H1 (cell line): ENCODE data around the gene HEATR1. TPM values are rescaled to one million over a fixed set of nuclear protein-coding genes. Genes with fewer than 3 reads are reported as not detected.

Experiments used
- CTCF ChIA-PET: fragments of 300-600 bp; sonication (Branson Sonifier 250); formaldehyde crosslinking; loops from one replicate; lab custom pipeline; 2021; ENCODE audit not compliant: partially characterized antibody; lab: Charles Lee
- POLR2A ChIA-PET: fragments of 300-600 bp; sonication (Branson Sonifier 250); formaldehyde crosslinking; loops from one replicate; lab custom pipeline; 2021; ENCODE audit warnings: inconsistent platforms; ENCODE audit not compliant: partially characterized antibody; lab: Charles Lee
- DNase-seq, 2 experiments: peaks; one replicate each; pipeline versions ENCODE4 v3.0.0 to v3.0.0-alpha.2; 2010 to 2022; ENCODE audit warnings: low spot score in 2 of 2, low read depth in 1 of 2, mixed read lengths in 1 of 2
- FAIRE-seq: peaks from 2 replicates; lab custom pipeline; 2011; peaks lifted over from hg19 to GRCh38; lab: Jason Lieb, UNC
- H2AFZ ChIP-seq: 2 replicates; pipeline ENCODE4 v1.8.1; 2012; ENCODE audit warnings: low read length, inconsistent platforms
- H2AK5ac ChIP-seq: 2 replicates; pipeline ENCODE4 v1.6.1; 2013; ENCODE audit warnings: low read depth, low read length
- H2BK120ac ChIP-seq: replicated peaks from 2 replicates; pipeline ENCODE3; 2013; ENCODE audit warnings: low read depth, low read length, inconsistent platforms
- H2BK12ac ChIP-seq: 2 replicates; pipeline ENCODE4 v1.6.1; 2013; ENCODE audit warnings: low read depth, low read length
- H2BK15ac ChIP-seq: 2 replicates; pipeline ENCODE4 v1.6.1; 2013; ENCODE audit warnings: low read length
- H2BK20ac ChIP-seq: 2 replicates; pipeline ENCODE4 v1.6.1; 2013; ENCODE audit warnings: low read length
- H2BK5ac ChIP-seq: 2 replicates; pipeline ENCODE4 v1.6.1; 2013; ENCODE audit warnings: low read depth, low read length
- H3K14ac ChIP-seq: 2 replicates; pipeline ENCODE4 v1.6.1; 2013; ENCODE audit warnings: inconsistent platforms; ENCODE audit not compliant: insufficient read length
- H3K18ac ChIP-seq: 2 replicates; pipeline ENCODE4 v1.6.1; 2013; ENCODE audit warnings: low read length; ENCODE audit errors: extremely low read depth
- H3K23ac ChIP-seq: 2 replicates; pipeline ENCODE4 v1.6.1; 2013; ENCODE audit warnings: inconsistent platforms; ENCODE audit not compliant: insufficient read length
- H3K23me2 ChIP-seq: 2 replicates; pipeline ENCODE4 v1.6.1; 2013; ENCODE audit warnings: low read depth, low read length
- H3K27ac ChIP-seq: 2 replicates; pipeline ENCODE4 v1.6.1; 2011; ENCODE audit warnings: low read depth, low read length, inconsistent platforms
- H3K27me3 ChIP-seq, 4 experiments: replicated peaks in 1 of 4; 1 replicate in 1 of 4; 2 replicates in 3 of 4; pipeline versions ENCODE4 v1.6.1 to v1.8.1; 2011 to 2013; ENCODE audit warnings: low read length in 3 of 4, mild to moderate bottlenecking in 3 of 4, inconsistent platforms in 2 of 4, mixed read lengths in 2 of 4, moderate library complexity in 1 of 4; ENCODE audit not compliant: control insufficient read depth in 3 of 4, insufficient read depth in 3 of 4; ENCODE audit errors: extremely low read depth in 1 of 4
- H3K36me3 ChIP-seq, 4 experiments: 2 replicates each; pipeline versions ENCODE4 v1.6.1 to v1.8.1; 2011 to 2013; ENCODE audit warnings: mild to moderate bottlenecking in 4 of 4, low read length in 3 of 4, moderate library complexity in 2 of 4, control low read depth in 1 of 4, inconsistent platforms in 1 of 4; ENCODE audit not compliant: insufficient read depth in 4 of 4, control insufficient read depth in 2 of 4
- H3K4ac ChIP-seq: replicated peaks from 2 replicates; pipeline ENCODE3; 2013; ENCODE audit warnings: low read length, low read depth, mixed read lengths, inconsistent platforms; ENCODE audit not compliant: insufficient read length
- H3K4me1 ChIP-seq, 4 experiments: replicated peaks in 1 of 4; 1 replicate in 1 of 4; 2 replicates in 3 of 4; pipeline versions ENCODE4 v1.6.1 to v1.8.1; 2011 to 2013; ENCODE audit warnings: low read length in 3 of 4, inconsistent platforms in 2 of 4, mixed read lengths in 1 of 4; ENCODE audit not compliant: insufficient read depth in 4 of 4, control insufficient read depth in 3 of 4
- H3K4me2 ChIP-seq, 2 experiments: 2 replicates each; pipeline versions ENCODE4 v1.6.1 to v1.8.1; 2011 to 2013; ENCODE audit warnings: low read depth in 2 of 2, low read length in 2 of 2, control low read depth in 1 of 2, inconsistent platforms in 1 of 2, mild to moderate bottlenecking in 1 of 2; ENCODE audit not compliant: insufficient read depth in 1 of 2
- H3K4me3 ChIP-seq, 4 experiments: fragments of 200-600, 300-600 bp in 1 of 4; sonication (generic), shearing (Covaris generic), sonication (Bioruptor Twin) in 1 of 4; 2 replicates each; pipeline versions ENCODE4 v1.5.1 to v1.8.1; 2011 to 2016; ENCODE audit warnings: low read length in 4 of 4, low read depth in 3 of 4, control low read depth in 2 of 4, inconsistent platforms in 2 of 4, mild to moderate bottlenecking in 2 of 4, mixed read lengths in 1 of 4, moderate library complexity in 1 of 4; ENCODE audit not compliant: insufficient read depth in 2 of 4; ENCODE audit errors: extremely low read depth in 1 of 4
- H3K56ac ChIP-seq: replicated peaks from 2 replicates; pipeline ENCODE3; 2013; ENCODE audit warnings: low read depth, mild to moderate bottlenecking, mixed read lengths, low read length, inconsistent platforms; ENCODE audit not compliant: insufficient read length
- H3K79me1 ChIP-seq: 2 replicates; pipeline ENCODE4 v1.6.1; 2013; ENCODE audit warnings: low read depth, low read length, control low read depth
- H3K79me2 ChIP-seq, 2 experiments: 2 replicates each; pipeline versions ENCODE4 v1.6.1 to v1.8.1; 2012 to 2013; ENCODE audit warnings: low read length in 2 of 2, mild to moderate bottlenecking in 2 of 2, inconsistent platforms in 1 of 2; ENCODE audit not compliant: insufficient read depth in 2 of 2, control insufficient read depth in 1 of 2
- H3K9ac ChIP-seq, 4 experiments: replicated peaks in 1 of 4; 1 replicate in 1 of 4; 2 replicates in 3 of 4; pipeline versions ENCODE4 v1.6.1 to v1.8.1; 2011 to 2013; ENCODE audit warnings: low read depth in 3 of 4, low read length in 3 of 4, control low read depth in 2 of 4, mild to moderate bottlenecking in 2 of 4, moderate library complexity in 2 of 4, inconsistent platforms in 1 of 4; ENCODE audit errors: extremely low read depth in 1 of 4
- H3K9me3 ChIP-seq, 2 experiments: 2 replicates each; pipeline versions ENCODE4 v1.6.1 to v1.8.1; 2012 to 2013; ENCODE audit warnings: mild to moderate bottlenecking in 2 of 2, moderate library complexity in 2 of 2, control low read depth in 1 of 2, inconsistent platforms in 1 of 2, low read depth in 1 of 2, low read length in 1 of 2, mixed read lengths in 1 of 2; ENCODE audit not compliant: insufficient read depth in 2 of 2
- H4K20me1 ChIP-seq, 2 experiments: replicated peaks in 1 of 2; 2 replicates each; pipeline versions ENCODE3 to v1.8.1; 2011 to 2013; ENCODE audit warnings: inconsistent platforms in 2 of 2, low read length in 2 of 2, mild to moderate bottlenecking in 1 of 2; ENCODE audit not compliant: insufficient read depth in 2 of 2, control insufficient read depth in 1 of 2
- H4K5ac ChIP-seq: 2 replicates; pipeline ENCODE4 v1.6.1; 2013; ENCODE audit warnings: low read length, low read depth, mixed read lengths, inconsistent platforms; ENCODE audit not compliant: insufficient read length
- H4K8ac ChIP-seq: 2 replicates; pipeline ENCODE4 v1.8.0; 2013; ENCODE audit warnings: mild to moderate bottlenecking, moderate library complexity, low read length, inconsistent platforms; ENCODE audit not compliant: insufficient read depth; ENCODE audit errors: extremely low read depth
- H4K91ac ChIP-seq: replicated peaks from 2 replicates; pipeline ENCODE3; 2013; ENCODE audit warnings: low read length, mixed read lengths, inconsistent platforms; ENCODE audit not compliant: insufficient read length
- ATF2 ChIP-seq: IDR thresholded peaks from 2 replicates; pipeline ENCODE4 v1.6.1; 2012; ENCODE audit warnings: low read length, inconsistent platforms
- CREB1 ChIP-seq: IDR thresholded peaks from 2 replicates; pipeline ENCODE4 v1.6.1; 2012; ENCODE audit warnings: inconsistent platforms
- EGR1 ChIP-seq: IDR thresholded peaks from 2 replicates; pipeline ENCODE4 v1.6.1; 2011; ENCODE audit warnings: low read depth, low read length, borderline replicate concordance
- JUND ChIP-seq: IDR thresholded peaks from 2 replicates; pipeline ENCODE4 v1.6.1; 2011; ENCODE audit warnings: mild to moderate bottlenecking, improper control_type of control experiment, low read length
- MAX ChIP-seq: IDR thresholded peaks from 2 replicates; pipeline ENCODE4 v1.6.1; 2012; ENCODE audit warnings: inconsistent platforms
- NANOG ChIP-seq: IDR thresholded peaks from 2 replicates; pipeline ENCODE4 v1.6.1; 2011; ENCODE audit warnings: low read length, low read depth, mild to moderate bottlenecking, inconsistent platforms; ENCODE audit not compliant: insufficient read depth, poor library complexity, severe bottlenecking
- POLR2AphosphoS5 ChIP-seq: IDR thresholded peaks from 2 replicates; pipeline ENCODE4 v1.6.1; 2011; ENCODE audit warnings: low read depth, low read length
- RAD21 ChIP-seq, 2 experiments: IDR thresholded peaks in 1 of 2; conservative IDR thresholded peaks in 1 of 2; 2 replicates each; pipeline ENCODE4 v1.6.1; 2011; ENCODE audit warnings: low read depth in 2 of 2, low read length in 2 of 2, improper control_type of control experiment in 1 of 2, inconsistent platforms in 1 of 2, mild to moderate bottlenecking in 1 of 2, moderate library complexity in 1 of 2
- SRF ChIP-seq: IDR thresholded peaks from 2 replicates; pipeline ENCODE4 v1.6.1; 2011; ENCODE audit warnings: mild to moderate bottlenecking, low read depth, low read length, moderate library complexity
- TEAD4 ChIP-seq: IDR thresholded peaks from 2 replicates; pipeline ENCODE4 v1.6.1; 2012; ENCODE audit warnings: low read depth, low read length, inconsistent platforms, mixed read lengths
- ZNF274 ChIP-seq: IDR thresholded peaks from 2 replicates; pipeline ENCODE4 v1.7.0; 2012; ENCODE audit warnings: low read length, borderline replicate concordance; ENCODE audit errors: extremely low read depth
- WGBS, 2 experiments: shearing (Covaris generic) in 1 of 2; methylation state at CpG; one replicate each; pipeline versions ENCODE4 v1.1.6 to v1.1.7; 2013 to 2015; ENCODE audit warnings: low lambda C conversion rate in 2 of 2, mixed read lengths in 2 of 2, inconsistent platforms in 1 of 2, low coverage in 1 of 2, missing lambda C conversion rate in 1 of 2; ENCODE audit not compliant: insufficient replicate concordance in 2 of 2, insufficient coverage in 1 of 2, insufficient read length in 1 of 2; ENCODE audit errors: extremely low coverage in 1 of 2, missing lambda C conversion rate in 1 of 2; 5-methylcytosine and 5-hydroxymethylcytosine counted together
- polyA plus RNA-seq, 7 experiments: library from polyadenylated mRNA; depleted of rRNA in 3 of 7; stranded (reverse) in 5 of 7; unstranded in 2 of 7; fragments of >200 nt in 5 of 7; fragments of 200-250 nt in 2 of 7; gene quantifications; 1 replicate in 5 of 7; 2 replicates in 1 of 7; 4 replicates in 1 of 7; pipeline versions ENCODE4 v1.2.1 to v1.2.3, GENCODE V29; 2011 to 2013; ENCODE audit warnings: missing spikeins in 2 of 7, mixed read lengths in 2 of 7
- total RNA-seq: library from RNA; stranded (reverse); fragmentation: NEBNext Ultra II Directional; extraction: Animal tissue kit (Norgen Biotek cat#: 25700); gene quantifications from 2 replicates; pipeline ENCODE4 v1.2.1, GENCODE V29; 2021

Gene HEATR1
- total and polyA plus RNA-seq, 2 of the 8 experiments (the other 6 are each of a cell fraction or from before 2014, with no cell fraction given): 13.0 to 95.8 TPM

- Histone ChIP-seq H3K36me3 (no peaks in the 10 kb centered on the region), H2BK120ac (no peak overlapping the region), H3K14ac (no peak overlapping the region), H3K23ac (no peak overlapping the region), H3K79me2 (no peaks in the 10 kb centered on the region), H3K4me1 (peaks cover 0 to 1% (median 0%) of the 10 kb centered on the region in 4 experiments; a peak in 1 of 7 replicates), H3K23me2 (no peaks in the 10 kb centered on the region; the same call in 1 of the 2 replicates), H3K9me3 (no peaks in the 10 kb centered on the region), H2BK15ac (no peak overlapping the region), H3K4ac (no peak overlapping the region), H3K27ac (no peak overlapping the region), H4K91ac (no peak overlapping the region), H4K20me1 (no peaks in the 10 kb centered on the region), H2BK20ac (no peak overlapping the region), H3K27me3 (no peaks in the 10 kb centered on the region), H4K5ac (no peak overlapping the region), H2AFZ (no peak overlapping the region), H3K4me3 (no peak overlapping the region), H2AK5ac (no peak overlapping the region), H3K79me1 (no peaks in the 10 kb centered on the region), H3K4me2 (no peak overlapping the region), H2BK12ac (no peak overlapping the region), H3K56ac (no peak overlapping the region), H3K9ac (no peak overlapping the region), H4K8ac (no peak overlapping the region), H2BK5ac (no peak overlapping the region), H3K18ac (no peak overlapping the region)
- 92% methylated on average over 11 of the region's 11 CpGs; no CpG with 5 or more reads in 1 of the 2 experiments for WGBS, 2 experiments
- FAIRE-seq (no peak), DNase-seq (no peak)
- ChIA-PET POLR2A (interaction anchor here (1.0 kb wide), 1 partner anchor 12 kb away, joined by 3 read pairs; the partner anchor contains the start of gene LGALS8), CTCF (interaction anchor here (1.0 to 1.2 kb wide), 3 partner anchors 19 to 161 kb away, joined by 3 read pairs; no protein-coding TSS in a partner anchor)
- TF ChIP-seq ZNF274 (no peak), RAD21 (IDR thresholded peaks at IDR 0.05 in 1 of 2, conservative IDR thresholded peaks at IDR 0.05 in 1 of 2; ENCODE audit: low read depth in 2 of 2, low read length in 2 of 2) (no peak), SRF (no peak), EGR1 (no peak), CREB1 (no peak), POLR2AphosphoS5 (no peak), ATF2 (no peak), TEAD4 (no peak), NANOG (no peak), JUND (no peak), MAX (no peak)
Measured at GRCh38 chr1:236511735-236512418, 92.4 kb downstream of the HEATR1 start.
